Measurements from ENCODE around the gene EGFLAM.

The EGFLAM gene

GRCh38 chr5:38455796-38456330 lies 197.5 kb downstream of the EGFLAM start:
- Histone ChIP-seq H3K9me3 (ENCODE audit: insufficient read depth, low read depth, low read length) (peaks cover 3% of the 10 kb centered on the region), H3K36me3 (ENCODE audit: control insufficient read depth in 1 of 2, insufficient read depth in 2 of 2, low read length in 2 of 2) (no peaks in the 10 kb centered on the region), H3K4ac (ENCODE audit: low read depth, low read length) (no peak overlapping the region), H2BK120ac (ENCODE audit: insufficient read depth, low read length, poor library complexity) (no peak overlapping the region), H2AK5ac (ENCODE audit: low read length) (no peak overlapping the region), H4K12ac (ENCODE audit: low read depth, low read length) (no peak overlapping the region), H2BK5ac (ENCODE audit: low read depth, low read length, poor library complexity) (no peak overlapping the region), H3K4me2 (ENCODE audit: low read length) (no peak overlapping the region), H3K18ac (ENCODE audit: low read length) (no peak overlapping the region), H4K8ac (ENCODE audit: low read depth, low read length) (no peak overlapping the region), H3K9ac (ENCODE audit: low read length) (no peak overlapping the region), H3K79me2 (ENCODE audit: control insufficient read depth, insufficient read depth, low read length, poor library complexity) (no peaks in the 10 kb centered on the region), H3K27me3 (ENCODE audit: insufficient read depth, low read length) (no peaks in the 10 kb centered on the region), H3K4me1 (ENCODE audit: control insufficient read depth in 1 of 2, insufficient read depth in 2 of 2, low read length in 2 of 2) (no peaks in the 10 kb centered on the region), H3K79me1 (ENCODE audit: low read length) (no peaks in the 10 kb centered on the region), H3K27ac (ENCODE audit: low read depth, low read length) (no peak overlapping the region), H3K23ac (ENCODE audit: low read length) (no peak overlapping the region), H3K4me3 (ENCODE audit: low read depth, low read length) (no peak overlapping the region), H4K91ac (ENCODE audit: low read depth, low read length) (no peak overlapping the region), H3K14ac (ENCODE audit: low read length) (no peak overlapping the region), H2BK12ac (ENCODE audit: low read length) (no peak overlapping the region), H2AFZ (ENCODE audit: insufficient read depth, low read length, poor library complexity) (no peak overlapping the region)
- no CpG with 5 or more reads among the region's 8 CpGs for WGBS (ENCODE audit: extremely low coverage, insufficient coverage, insufficient read length)
- no peak for DNase-seq

GRCh38 chr5:38456657-38457399 lies 198.5 kb downstream of the EGFLAM start:
- H3K79me2 ChIP-seq (ENCODE audit: control insufficient read depth, insufficient read depth, low read length, poor library complexity), result no peaks in the 10 kb centered on the region
- no peak overlapping the region for H2BK5ac ChIP-seq (ENCODE audit: low read depth, low read length, poor library complexity)
- H3K18ac ChIP-seq (ENCODE audit: low read length), result no peak overlapping the region
- H3K9ac ChIP-seq (ENCODE audit: low read length), result no peak overlapping the region
- H4K8ac ChIP-seq (ENCODE audit: low read depth, low read length), result no peak overlapping the region
- H3K79me1 ChIP-seq (ENCODE audit: low read length), result no peaks in the 10 kb centered on the region
- no peak overlapping the region for H2AFZ ChIP-seq (ENCODE audit: insufficient read depth, low read length, poor library complexity)
- H3K4me1 ChIP-seq (ENCODE audit: control insufficient read depth in 1 of 2, insufficient read depth in 2 of 2, low read length in 2 of 2), result no peaks in the 10 kb centered on the region
- H3K27ac ChIP-seq (ENCODE audit: low read depth, low read length), result no peak overlapping the region
- H2AK5ac ChIP-seq (ENCODE audit: low read length), result no peak overlapping the region
- no peak overlapping the region for H2BK120ac ChIP-seq (ENCODE audit: insufficient read depth, low read length, poor library complexity)
- no peaks in the 10 kb centered on the region for H3K36me3 ChIP-seq (ENCODE audit: control insufficient read depth in 1 of 2, insufficient read depth in 2 of 2, low read length in 2 of 2)
- H3K9me3 ChIP-seq (ENCODE audit: insufficient read depth, low read depth, low read length), result peaks cover 3% of the 10 kb centered on the region
- no peak overlapping the region for H3K4me2 ChIP-seq (ENCODE audit: low read length)
- DNase-seq, result no peak
- H4K12ac ChIP-seq (ENCODE audit: low read depth, low read length), result no peak overlapping the region
- no peak overlapping the region for H3K4me3 ChIP-seq (ENCODE audit: low read depth, low read length)
- no peaks in the 10 kb centered on the region for H3K27me3 ChIP-seq (ENCODE audit: insufficient read depth, low read length)
- no peak overlapping the region for H3K4ac ChIP-seq (ENCODE audit: low read depth, low read length)
- H3K14ac ChIP-seq (ENCODE audit: low read length), result no peak overlapping the region
- no peak overlapping the region for H4K91ac ChIP-seq (ENCODE audit: low read depth, low read length)
- WGBS (ENCODE audit: extremely low coverage, insufficient coverage, insufficient read length), result no CpG with 5 or more reads among the region's 4 CpGs
- no peak overlapping the region for H3K23ac ChIP-seq (ENCODE audit: low read length)
- H2BK12ac ChIP-seq (ENCODE audit: low read length), result no peak overlapping the region

DNA sequence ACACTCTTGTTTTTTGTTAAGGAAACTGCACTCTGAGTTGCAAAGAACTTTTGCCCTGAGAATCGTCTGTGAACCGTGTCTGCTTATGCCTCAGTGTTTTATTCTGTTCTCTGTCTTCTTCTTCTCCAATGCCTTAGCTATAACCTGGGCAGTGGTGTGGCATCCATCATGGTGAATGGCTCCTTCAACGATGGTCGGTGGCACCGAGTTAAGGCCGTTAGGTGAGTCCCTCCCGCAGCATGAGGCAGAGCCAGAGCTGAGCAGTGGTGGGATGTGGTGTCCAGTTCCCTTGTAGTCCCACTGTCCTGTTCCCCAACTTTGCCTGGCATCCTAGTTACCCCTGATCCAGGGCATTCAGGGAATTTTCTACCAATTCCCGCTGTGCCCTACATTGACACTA lies 199.8 kb downstream of the EGFLAM start:
- Histone ChIP-seq H3K23ac (ENCODE audit: low read length) (no peak overlapping the region), H4K91ac (ENCODE audit: low read depth, low read length) (no peak overlapping the region), H3K79me1 (ENCODE audit: low read length) (no peaks in the 10 kb centered on the region), H3K4me2 (ENCODE audit: low read length) (no peak overlapping the region), H3K9ac (ENCODE audit: low read length) (no peak overlapping the region), H4K12ac (ENCODE audit: low read depth, low read length) (no peak overlapping the region), H2AFZ (ENCODE audit: insufficient read depth, low read length, poor library complexity) (no peak overlapping the region), H2BK12ac (ENCODE audit: low read length) (no peak overlapping the region), H4K8ac (ENCODE audit: low read depth, low read length) (no peak overlapping the region), H2BK5ac (ENCODE audit: low read depth, low read length, poor library complexity) (no peak overlapping the region), H2AK5ac (ENCODE audit: low read length) (no peak overlapping the region), H3K4ac (ENCODE audit: low read depth, low read length) (no peak overlapping the region), H3K4me3 (ENCODE audit: low read depth, low read length) (no peak overlapping the region), H3K18ac (ENCODE audit: low read length) (no peak overlapping the region), H3K27ac (ENCODE audit: low read depth, low read length) (no peak overlapping the region), H3K14ac (ENCODE audit: low read length) (no peak overlapping the region), H3K4me1 (ENCODE audit: control insufficient read depth in 1 of 2, insufficient read depth in 2 of 2, low read length in 2 of 2) (no peaks in the 10 kb centered on the region), H3K27me3 (ENCODE audit: insufficient read depth, low read length) (no peaks in the 10 kb centered on the region), H3K9me3 (ENCODE audit: insufficient read depth, low read depth, low read length) (peaks cover 1% of the 10 kb centered on the region), H3K79me2 (ENCODE audit: control insufficient read depth, insufficient read depth, low read length, poor library complexity) (no peaks in the 10 kb centered on the region), H3K36me3 (ENCODE audit: control insufficient read depth in 1 of 2, insufficient read depth in 2 of 2, low read length in 2 of 2) (no peaks in the 10 kb centered on the region), H2BK120ac (ENCODE audit: insufficient read depth, low read length, poor library complexity) (no peak overlapping the region)
- no CpG with 5 or more reads among the region's 8 CpGs for WGBS (ENCODE audit: extremely low coverage, insufficient coverage, insufficient read length)
- no peak for DNase-seq

DNA sequence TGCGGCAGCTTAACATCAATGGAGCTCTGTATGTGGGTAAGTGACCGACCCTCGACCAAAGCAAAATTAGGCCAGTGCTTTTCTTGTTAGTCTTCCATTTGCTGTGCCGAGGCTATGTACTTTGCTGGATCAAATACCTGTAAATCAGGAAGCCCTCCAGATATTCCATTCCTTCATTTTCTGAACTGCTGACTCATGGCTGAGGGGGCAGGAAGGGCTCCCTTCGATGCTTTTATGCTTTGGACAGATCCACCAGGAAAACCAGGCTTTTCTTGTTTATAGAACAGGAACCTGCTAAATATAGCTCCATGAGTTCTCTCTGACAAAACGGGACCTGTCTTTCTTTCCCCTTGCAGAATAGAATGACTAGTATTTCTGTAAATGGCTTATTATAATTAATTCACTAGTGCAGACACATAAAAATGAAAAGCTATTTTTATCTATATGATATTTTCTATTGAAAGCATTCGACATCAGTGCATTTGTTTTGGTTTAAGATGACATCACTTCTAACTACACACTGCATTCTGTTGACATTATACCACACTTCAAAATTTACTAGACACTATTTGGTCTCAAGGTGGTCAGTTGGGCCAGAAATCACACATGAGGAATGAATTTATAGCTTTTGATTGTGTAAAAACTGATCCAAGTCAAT lies 204.7 kb downstream of the EGFLAM start:
- H3K23ac ChIP-seq (ENCODE audit: low read length), result no peak overlapping the region
- H3K14ac ChIP-seq (ENCODE audit: low read length), result no peak overlapping the region
- no peak overlapping the region for H3K4me3 ChIP-seq (ENCODE audit: low read depth, low read length)
- H3K4me1 ChIP-seq (ENCODE audit: control insufficient read depth in 1 of 2, insufficient read depth in 2 of 2, low read length in 2 of 2), result peaks cover 7 to 9% of the 10 kb centered on the region in 2 experiments
- no peak overlapping the region for H2AK5ac ChIP-seq (ENCODE audit: low read length)
- no peak overlapping the region for H3K4me2 ChIP-seq (ENCODE audit: low read length)
- H4K8ac ChIP-seq (ENCODE audit: low read depth, low read length), result no peak overlapping the region
- no peaks in the 10 kb centered on the region for H3K36me3 ChIP-seq (ENCODE audit: control insufficient read depth in 1 of 2, insufficient read depth in 2 of 2, low read length in 2 of 2)
- H2BK120ac ChIP-seq (ENCODE audit: insufficient read depth, low read length, poor library complexity), result no peak overlapping the region
- peaks cover 5% of the 10 kb centered on the region for H3K9me3 ChIP-seq (ENCODE audit: insufficient read depth, low read depth, low read length)
- no peak overlapping the region for H3K18ac ChIP-seq (ENCODE audit: low read length)
- no peak overlapping the region for H3K9ac ChIP-seq (ENCODE audit: low read length)
- no peak for DNase-seq
- H3K79me1 ChIP-seq (ENCODE audit: low read length), result peaks cover 4% of the 10 kb centered on the region
- H3K27ac ChIP-seq (ENCODE audit: low read depth, low read length), result no peak overlapping the region
- H3K79me2 ChIP-seq (ENCODE audit: control insufficient read depth, insufficient read depth, low read length, poor library complexity), result peaks cover 2% of the 10 kb centered on the region
- no CpG with 5 or more reads among the region's 7 CpGs for WGBS (ENCODE audit: extremely low coverage, insufficient coverage, insufficient read length)
- H2BK12ac ChIP-seq (ENCODE audit: low read length), result no peak overlapping the region
- no peak overlapping the region for H2BK5ac ChIP-seq (ENCODE audit: low read depth, low read length, poor library complexity)
- H2AFZ ChIP-seq (ENCODE audit: insufficient read depth, low read length, poor library complexity), result no peak overlapping the region
- H3K27me3 ChIP-seq (ENCODE audit: insufficient read depth, low read length), result no peaks in the 10 kb centered on the region
- no peak overlapping the region for H4K12ac ChIP-seq (ENCODE audit: low read depth, low read length)
- no peak overlapping the region for H3K4ac ChIP-seq (ENCODE audit: low read depth, low read length)
- H4K91ac ChIP-seq (ENCODE audit: low read depth, low read length), result no peak overlapping the region
